LNCAP (cell line): Measurements from ENCODE around the gene TIE1.

Experiments used
- TF ChIP-seq, protein P1 (sequence below): fragments of 450-650 bp; IDR thresholded peaks from 2 replicates; pipeline ENCODE4 v1.5.1; 2017; ENCODE audit warnings: mild to moderate bottlenecking

TIE1 gene

DNA sequence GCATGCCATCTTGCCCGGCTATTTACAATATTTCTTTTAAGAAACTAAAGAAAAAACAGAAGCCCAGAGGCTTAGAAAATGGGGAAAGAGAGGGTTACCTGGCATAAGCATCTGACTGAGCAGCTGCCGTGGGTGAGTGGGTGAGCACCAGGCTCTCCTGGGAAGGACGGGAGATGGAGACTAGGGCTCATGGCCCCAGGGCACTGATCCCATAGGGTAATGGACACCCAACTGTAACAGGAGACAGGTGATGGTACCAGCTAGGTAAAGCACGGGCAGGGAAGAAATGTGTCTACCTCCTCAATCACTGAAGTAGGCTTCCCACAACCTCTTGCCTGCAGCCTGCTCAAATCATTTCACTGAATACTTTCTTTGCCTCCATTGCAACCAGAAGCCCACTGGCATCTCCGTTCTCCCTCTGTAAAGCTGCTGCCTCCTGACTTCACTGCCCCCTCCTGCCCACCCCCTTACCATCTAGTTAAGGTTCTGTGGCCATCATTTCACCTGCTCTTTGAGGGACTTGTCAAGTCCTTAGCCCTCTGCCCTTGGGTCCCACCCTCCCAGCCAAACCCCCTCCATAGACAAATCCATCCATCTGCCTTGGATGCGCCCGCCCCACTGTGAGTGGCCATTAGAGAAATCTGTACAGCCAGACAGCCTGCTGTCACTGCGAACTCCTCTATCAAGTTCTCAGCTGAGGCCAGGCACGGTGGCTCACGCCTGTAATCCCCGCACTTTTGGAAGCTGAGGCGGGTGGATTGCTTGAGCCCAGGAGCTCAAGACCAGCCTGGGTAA, 24.8 kb upstream of the TIE1 start:
- TF ChIP-seq, protein P1, sequence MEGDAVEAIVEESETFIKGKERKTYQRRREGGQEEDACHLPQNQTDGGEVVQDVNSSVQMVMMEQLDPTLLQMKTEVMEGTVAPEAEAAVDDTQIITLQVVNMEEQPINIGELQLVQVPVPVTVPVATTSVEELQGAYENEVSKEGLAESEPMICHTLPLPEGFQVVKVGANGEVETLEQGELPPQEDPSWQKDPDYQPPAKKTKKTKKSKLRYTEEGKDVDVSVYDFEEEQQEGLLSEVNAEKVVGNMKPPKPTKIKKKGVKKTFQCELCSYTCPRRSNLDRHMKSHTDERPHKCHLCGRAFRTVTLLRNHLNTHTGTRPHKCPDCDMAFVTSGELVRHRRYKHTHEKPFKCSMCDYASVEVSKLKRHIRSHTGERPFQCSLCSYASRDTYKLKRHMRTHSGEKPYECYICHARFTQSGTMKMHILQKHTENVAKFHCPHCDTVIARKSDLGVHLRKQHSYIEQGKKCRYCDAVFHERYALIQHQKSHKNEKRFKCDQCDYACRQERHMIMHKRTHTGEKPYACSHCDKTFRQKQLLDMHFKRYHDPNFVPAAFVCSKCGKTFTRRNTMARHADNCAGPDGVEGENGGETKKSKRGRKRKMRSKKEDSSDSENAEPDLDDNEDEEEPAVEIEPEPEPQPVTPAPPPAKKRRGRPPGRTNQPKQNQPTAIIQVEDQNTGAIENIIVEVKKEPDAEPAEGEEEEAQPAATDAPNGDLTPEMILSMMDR = no peak

DNA sequence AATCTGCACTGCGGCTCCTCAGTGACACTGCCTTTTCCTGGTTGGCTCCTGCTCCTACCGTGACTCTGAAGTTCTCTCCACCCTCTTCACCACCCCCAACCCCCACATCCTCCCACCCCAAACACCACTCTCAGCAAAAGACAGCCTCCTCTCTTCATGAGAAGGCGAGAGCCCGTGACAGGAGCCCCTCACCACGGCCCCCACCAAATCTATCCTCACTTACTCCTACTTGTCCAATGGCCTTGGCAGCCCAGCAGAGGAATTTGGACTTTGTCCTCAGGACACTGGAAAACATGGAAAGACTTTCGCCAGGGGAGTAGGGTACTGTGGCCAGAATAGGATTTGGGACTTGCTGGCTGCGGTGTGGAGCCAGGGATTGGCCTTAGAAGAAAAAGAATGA, 24.1 kb upstream of the TIE1 start:
- TF ChIP-seq, protein P1 = no peak

DNA sequence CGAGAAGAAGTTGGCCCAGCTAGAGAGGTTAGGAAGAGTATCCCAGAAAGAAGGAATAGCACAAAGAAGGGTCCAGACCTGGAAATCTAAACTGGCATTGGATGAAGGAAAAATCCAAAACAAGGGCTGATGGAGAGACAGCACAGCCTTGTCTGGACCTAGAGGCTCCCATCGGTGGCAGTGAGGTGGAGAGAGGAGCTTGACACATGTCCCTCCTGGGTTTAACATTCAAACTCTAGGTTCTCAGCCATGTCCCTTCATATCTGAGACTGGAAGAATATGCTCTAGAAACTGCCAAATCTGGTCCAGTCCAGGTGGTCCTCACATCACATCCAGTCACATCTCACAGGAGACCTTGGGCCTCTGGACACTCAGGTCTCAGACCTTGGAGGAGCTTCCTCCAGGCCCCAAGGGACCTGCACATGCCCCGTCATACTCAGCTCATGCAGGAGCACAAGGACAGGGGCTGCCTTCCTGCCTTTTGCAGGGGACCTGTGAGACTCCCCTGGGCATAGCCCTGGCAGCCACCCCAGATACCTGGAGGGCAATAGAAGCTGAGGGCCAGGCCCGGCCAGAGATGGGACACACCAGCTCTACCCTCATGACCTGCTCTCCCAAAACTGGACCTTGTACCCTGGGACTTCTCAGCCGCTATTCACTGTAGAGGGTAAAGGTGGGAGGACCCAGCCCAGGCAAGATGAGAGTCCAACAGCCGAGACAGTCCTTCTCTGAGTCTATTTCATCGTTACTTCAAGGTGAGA, 23.5 kb upstream of the TIE1 start:
- TF ChIP-seq, protein P1 = no peak

DNA sequence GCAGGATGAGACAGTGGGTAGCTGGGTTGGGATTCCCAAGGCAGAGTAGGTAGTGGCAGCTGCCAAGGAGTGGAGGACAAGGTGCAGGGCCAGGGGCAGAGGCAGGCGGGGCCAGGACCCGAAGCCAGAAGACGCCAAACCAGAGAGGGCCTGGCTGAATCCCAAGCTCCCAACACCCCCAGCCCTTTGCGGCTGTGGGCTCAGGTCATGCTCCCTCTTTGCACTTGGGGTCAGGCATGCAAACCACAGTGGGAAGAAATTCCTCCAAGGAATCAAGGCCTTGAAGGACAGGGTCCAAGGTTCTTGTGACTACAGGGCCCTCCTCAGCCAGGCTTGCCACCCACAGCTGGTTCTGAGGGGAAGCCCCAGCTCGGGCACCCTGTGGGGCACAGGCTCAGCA, 21.6 kb upstream of the TIE1 start:
- TF ChIP-seq, protein P1 = no peak

DNA sequence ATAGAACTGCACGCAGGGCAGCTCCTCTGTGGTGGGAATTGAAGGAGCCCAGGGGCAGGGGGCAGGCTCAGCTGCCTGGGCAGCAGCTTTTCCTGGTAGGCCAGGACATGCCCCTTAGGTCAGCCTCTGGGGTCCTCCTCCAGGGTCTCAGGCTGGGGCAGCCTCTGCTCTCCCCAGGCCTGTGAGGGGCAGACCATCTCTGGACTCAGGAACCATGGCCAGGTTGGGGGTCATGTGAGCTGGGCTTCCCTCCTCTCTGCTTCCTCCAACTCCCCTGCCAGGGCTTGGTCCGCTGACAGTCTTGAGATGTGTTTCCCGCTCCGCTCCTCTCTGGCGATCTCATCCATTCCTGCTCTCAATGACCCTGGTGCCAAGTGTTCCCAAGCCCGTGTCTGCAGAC, 21.1 kb upstream of the TIE1 start:
- TF ChIP-seq, protein P1 = no peak

DNA sequence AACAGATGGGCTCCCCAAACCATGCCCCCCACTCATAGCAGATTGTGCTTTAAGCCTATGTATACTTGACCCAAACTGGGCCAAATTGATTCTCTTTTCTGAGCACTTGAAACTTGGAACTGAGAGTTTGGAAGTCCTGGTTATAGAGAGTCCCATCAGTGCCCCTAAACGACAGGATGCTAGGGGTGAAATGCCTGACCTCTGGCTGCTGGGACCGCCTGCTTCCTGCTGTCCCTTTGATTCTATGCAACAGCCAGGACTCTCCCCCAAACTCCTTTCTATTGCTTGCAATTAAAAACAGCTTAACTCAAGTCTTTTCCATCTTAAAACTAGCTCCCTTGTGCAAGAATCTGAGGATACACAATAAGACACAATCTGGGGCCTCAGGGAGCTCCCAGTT, 20.1 kb upstream of the TIE1 start:
- TF ChIP-seq, protein P1 = no peak

DNA sequence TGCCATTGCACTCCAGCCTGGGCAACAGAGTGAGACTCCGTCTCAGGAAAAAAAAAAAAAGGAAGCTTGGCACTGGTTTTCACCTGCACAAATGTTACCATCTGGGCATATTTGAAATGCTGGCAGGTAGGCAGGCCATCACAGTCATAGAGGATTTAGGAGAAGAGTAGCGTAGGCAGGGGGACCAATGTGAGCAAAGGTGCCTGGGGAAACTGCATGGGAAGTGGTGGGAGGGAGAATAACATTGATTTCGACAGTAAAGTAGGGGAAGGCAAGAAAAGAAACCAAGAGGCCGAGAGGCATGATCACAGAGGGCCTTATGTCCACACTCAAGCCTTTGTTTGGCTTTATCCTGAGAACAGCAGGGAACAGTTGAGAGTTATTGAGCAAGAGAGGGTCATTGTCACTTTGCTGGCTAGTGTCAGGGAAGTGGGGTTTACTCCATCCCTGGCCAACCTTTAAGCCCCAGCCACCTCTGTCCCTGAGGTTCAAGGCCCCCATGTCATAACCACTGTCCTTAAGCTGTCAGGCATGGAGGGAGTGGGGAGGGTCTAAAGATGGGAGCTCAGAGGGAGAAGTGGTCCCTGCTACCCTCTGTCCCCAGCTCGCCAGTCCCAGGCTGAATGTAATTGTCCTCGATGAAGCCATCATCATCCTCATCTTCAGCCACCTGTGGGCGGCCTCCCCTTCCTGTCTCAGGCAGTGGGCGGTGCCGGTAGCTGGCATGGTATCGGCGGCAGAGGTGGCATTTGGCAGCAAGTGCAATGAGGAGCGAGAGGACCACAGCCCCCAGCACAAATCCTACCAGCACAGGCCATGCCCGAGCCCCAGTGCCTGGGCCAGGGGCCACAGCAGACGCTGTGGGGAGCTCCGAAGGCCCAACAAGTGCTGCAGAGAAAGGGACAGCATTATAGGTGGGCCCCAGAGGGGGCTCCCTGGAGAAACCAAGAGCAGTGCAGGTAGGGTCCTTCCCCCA, 18.3 kb upstream of the TIE1 start:
- TF ChIP-seq, protein P1 = no peak
